PC-9 (cell line): ENCODE results near the gene MORN4. TPM values are rescaled to one million over a fixed set of nuclear protein-coding genes. Genes with fewer than 3 reads are reported as not detected.

ENCODE experiments used
- BruUV-seq: library from RNA; stranded (reverse); fragments of 400-500 nt; replicated peaks from 2 replicates; lab custom pipeline; 2021; lab: Mats Ljungman, UMichigan
- CTCF ChIA-PET: fragments of 300-600 bp; sonication (Branson Sonifier 250); formaldehyde crosslinking; loops from one replicate; lab custom pipeline; 2022; ENCODE audit warnings: antibody characterized with exemption; lab: Charles Lee
- POLR2A ChIA-PET: fragments of 300-600 bp; sonication (Branson Sonifier 250); formaldehyde crosslinking; loops from one replicate; lab custom pipeline; 2022; ENCODE audit warnings: antibody characterized with exemption; ENCODE audit not compliant: unreplicated experiment; lab: Charles Lee
- DNase-seq, 2 experiments: peaks; one replicate each; pipeline versions ENCODE4 v3.0.0 to v3.0.0-alpha.2; 2015 to 2022; ENCODE audit warnings: mixed read lengths in 1 of 2
- H2AFZ ChIP-seq: fragments of 200-600 bp; sonication (generic); 2 replicates; pipeline ENCODE4 v1.8.1; 2017; ENCODE audit warnings: antibody characterized with exemption
- H3F3A ChIP-seq: fragments of 200-600 bp; sonication (generic); 2 replicates; pipeline ENCODE4 v1.8.1; 2017; ENCODE audit warnings: antibody characterized with exemption, mild to moderate bottlenecking, low read depth; ENCODE audit not compliant: insufficient read depth
- H3K27ac ChIP-seq: fragments of 200-600 bp; sonication (generic); 2 replicates; pipeline ENCODE4 v1.6.1; 2016; ENCODE audit warnings: mixed run types
- H3K27me3 ChIP-seq: fragments of 200-600 bp; sonication (generic); 2 replicates; pipeline ENCODE4 v1.6.1; 2016; ENCODE audit warnings: low read depth, mixed run types; ENCODE audit not compliant: insufficient read depth
- H3K36me3 ChIP-seq: fragments of 200-600 bp; sonication (generic); 2 replicates; pipeline ENCODE4 v1.6.1; 2016; ENCODE audit warnings: low read depth, mixed run types
- H3K4me1 ChIP-seq: fragments of 200-600 bp; sonication (generic); replicated peaks from 2 replicates; pipeline ENCODE4 v1.6.1; 2016; ENCODE audit warnings: mixed run types; ENCODE audit not compliant: insufficient read depth
- H3K4me2 ChIP-seq: fragments of 200-600 bp; sonication (generic); 2 replicates; pipeline ENCODE4 v1.6.1; 2017; ENCODE audit warnings: mixed run types
- H3K4me3 ChIP-seq: fragments of 200-600 bp; sonication (generic); 2 replicates; pipeline ENCODE4 v1.6.1; 2016; ENCODE audit warnings: mixed run types
- H3K79me2 ChIP-seq: fragments of 200-600 bp; sonication (generic); 2 replicates; pipeline ENCODE4 v1.6.1; 2017; ENCODE audit warnings: low read depth, mixed run types
- H3K9me2 ChIP-seq: fragments of 200-600 bp; sonication (generic); 2 replicates; pipeline ENCODE4 v1.8.1; 2017; ENCODE audit warnings: mild to moderate bottlenecking; ENCODE audit not compliant: insufficient read depth
- H3K9me3 ChIP-seq: fragments of 200-600 bp; sonication (generic); 2 replicates; pipeline ENCODE4 v1.8.1; 2016; ENCODE audit warnings: low read depth; ENCODE audit not compliant: insufficient read depth
- H4K20me1 ChIP-seq: fragments of 200-600 bp; sonication (generic); 2 replicates; pipeline ENCODE4 v1.8.1; 2017; ENCODE audit not compliant: insufficient read depth
- CTCF ChIP-seq: fragments of 200-600 bp; sonication (generic); conservative IDR thresholded peaks from 2 replicates; pipeline ENCODE4 v1.6.1; 2017; ENCODE audit warnings: mixed run types, antibody characterized with exemption, mild to moderate bottlenecking, moderate library complexity
- EZH2 ChIP-seq: fragments of 200-600 bp; sonication (generic); IDR thresholded peaks from 2 replicates; pipeline ENCODE4 v1.8.0; 2017; ENCODE audit warnings: antibody characterized with exemption, low read depth
- intact Hi-C: fragments of 100-400 bp; cut with micrococcal nuclease; formaldehyde crosslinking; loops from one replicate; pipeline ENCODE4 v1.10.0; 2022; ENCODE audit not compliant: unreplicated experiment
- total RNA-seq: library from RNA; stranded (reverse); gene quantifications from 2 replicates; pipeline ENCODE4 v1.2.3, GENCODE V29; 2021

Gene MORN4
- total RNA-seq, 1 experiment from 2014 or later: 10.0 TPM

DNA sequence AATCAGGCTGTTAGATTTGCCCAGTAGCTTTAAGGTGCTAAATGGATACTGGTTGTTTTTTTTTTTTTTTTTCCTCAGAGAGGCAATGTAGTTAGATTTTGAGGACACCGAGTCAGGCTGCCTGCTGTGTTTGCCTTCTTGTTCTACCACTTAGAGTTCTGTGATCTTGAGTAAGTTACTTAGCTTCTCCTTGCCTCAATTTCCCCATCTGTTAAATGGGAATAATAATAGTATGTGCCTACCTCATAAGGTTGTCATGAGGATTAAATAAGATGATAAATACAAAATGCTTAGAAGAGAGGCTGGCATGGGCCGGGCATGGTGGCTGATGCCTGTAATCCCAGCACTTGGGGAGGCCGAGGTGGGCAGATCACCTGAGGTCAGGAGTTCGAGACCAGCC is 14.6 kb downstream of the MORN4 start:
- Histone ChIP-seq H3K4me2 (no peak overlapping the region), H3K4me3 (no peak overlapping the region), H2AFZ (no peak overlapping the region), H3K36me3 (no peaks in the 10 kb centered on the region), H3K27me3 (no peaks in the 10 kb centered on the region), H3K79me2 (no peaks in the 10 kb centered on the region), H3K9me3 (no peaks in the 10 kb centered on the region), H3F3A (no peaks in the 10 kb centered on the region), H3K4me1 (no peaks in the 10 kb centered on the region), H3K27ac (no peak overlapping the region), H4K20me1 (no peaks in the 10 kb centered on the region), H3K9me2 (no peaks in the 10 kb centered on the region)
- intact Hi-C loops: loop anchor here (10.0 kb wide), 1 partner anchor 64 kb away; no protein-coding TSS in a partner anchor
- BruUV-seq: no TSS peak
- TF ChIP-seq CTCF (no peak), EZH2 (no peak)
- DNase-seq: no peak
- CTCF ChIA-PET: interaction anchor here (0.7 kb wide), 1 partner anchor 101 kb away, joined by 16 read pairs; no protein-coding TSS in a partner anchor
- POLR2A ChIA-PET: interaction anchor here (0.7 kb wide), 1 partner anchor 14 kb away, joined by 4 read pairs; no protein-coding TSS in a partner anchor

- H3K4me3 ChIP-seq: no peak overlapping the region
- H3K9me3 ChIP-seq: no peaks in the 10 kb centered on the region
- H3K4me1 ChIP-seq: no peaks in the 10 kb centered on the region
- no TSS peak for BruUV-seq
- ChIA-PET POLR2A (interaction anchor here (0.7 kb wide), 1 partner anchor 14 kb away, joined by 4 read pairs; no protein-coding TSS in a partner anchor), CTCF (no interaction called here)
- H3K27me3 ChIP-seq: no peaks in the 10 kb centered on the region
- no peak overlapping the region for H2AFZ ChIP-seq
- TF ChIP-seq CTCF (no peak), EZH2 (no peak)
- no peak overlapping the region for H3K4me2 ChIP-seq
- intact Hi-C loops: loop anchor here (10.0 kb wide), 1 partner anchor 63 kb away; no protein-coding TSS in a partner anchor
- no peaks in the 10 kb centered on the region for H3F3A ChIP-seq
- no peaks in the 10 kb centered on the region for H3K79me2 ChIP-seq
- no peaks in the 10 kb centered on the region for H3K36me3 ChIP-seq
- no peak overlapping the region for H3K27ac ChIP-seq
- H3K9me2 ChIP-seq: no peaks in the 10 kb centered on the region
- H4K20me1 ChIP-seq: no peaks in the 10 kb centered on the region
- DNase-seq: no peak
Observed at GRCh38 chr10:97618285-97618684, 15.0 kb downstream of the MORN4 start.

- no peaks in the 10 kb centered on the region for H3K4me1 ChIP-seq
- H3K79me2 ChIP-seq: no peaks in the 10 kb centered on the region
- no peaks in the 10 kb centered on the region for H3K9me2 ChIP-seq
- CTCF ChIA-PET: interaction anchor here (0.6 to 1.6 kb wide), 4 partner anchors 16 to 40 kb away, joined by 3 to 5 read pairs (median 4); partner anchors contain the start of gene ANKRD2
- POLR2A ChIA-PET: no interaction called here
- no peaks in the 10 kb centered on the region for H4K20me1 ChIP-seq
- H3K27ac ChIP-seq: no peak overlapping the region
- no peaks in the 10 kb centered on the region for H3F3A ChIP-seq
- H3K4me3 ChIP-seq: no peak overlapping the region
- BruUV-seq: no TSS peak
- H3K36me3 ChIP-seq: no peaks in the 10 kb centered on the region
- no peak overlapping the region for H3K4me2 ChIP-seq
- TF ChIP-seq CTCF: peak; percentile 67
- TF ChIP-seq EZH2: no peak
- no peaks in the 10 kb centered on the region for H3K27me3 ChIP-seq
- DNase-seq: peak; percentile 10 to 51
- no peaks in the 10 kb centered on the region for H3K9me3 ChIP-seq
- no peak overlapping the region for H2AFZ ChIP-seq
- intact Hi-C loops: loop anchor here (1.0 to 10.0 kb wide), 5 partner anchors 38 to 205 kb away; partner anchors contain the start of genes MMS19 and UBTD1
Observed at GRCh38 chr10:97612386-97612785, 20.9 kb downstream of the MORN4 start.
